ENCODE measurements around the gene GALNTL6. TPM values are rescaled to one million over a fixed set of nuclear protein-coding genes. Genes with fewer than 3 reads are reported as not detected.

The GALNTL6 gene
- polyA plus RNA-seq, 4 donors, result 0.19 to 3.2 (median 0.74) TPM

- no peak for DNase-seq (ENCODE audit: low read depth in 4 of 4, low spot score in 3 of 4)
These were observed 171.0 kb downstream of the GALNTL6 start for GRCh38 chr4:171983935-171984805.

- no peak for DNase-seq (ENCODE audit: low read depth in 4 of 4, low spot score in 3 of 4)
These were observed 171.9 kb downstream of the GALNTL6 start for GRCh38 chr4:171985129-171985528.

GRCh38 chr4:171993247-171993646 is 180.0 kb downstream of the GALNTL6 start:
- DNase-seq (ENCODE audit: low read depth in 4 of 4, low spot score in 3 of 4), result no peak

GRCh38 chr4:172007889-172008288 is 194.7 kb downstream of the GALNTL6 start:
- DNase-seq (ENCODE audit: low read depth in 4 of 4, low spot score in 3 of 4), result no peak

GRCh38 chr4:172009446-172010230 is 196.4 kb downstream of the GALNTL6 start:
- DNase-seq (ENCODE audit: low read depth in 4 of 4, low spot score in 3 of 4), result no peak

- no peak for DNase-seq (ENCODE audit: low read depth in 4 of 4, low spot score in 3 of 4)
These were observed 198.0 kb downstream of the GALNTL6 start for GRCh38 chr4:172011196-172011595.

GRCh38 chr4:172018358-172018757 is 205.2 kb downstream of the GALNTL6 start:
- DNase-seq (ENCODE audit: low read depth in 4 of 4, low spot score in 3 of 4), result no peak

GRCh38 chr4:172035562-172035961 is 222.4 kb downstream of the GALNTL6 start:
- DNase-seq (ENCODE audit: low read depth in 4 of 4, low spot score in 3 of 4), result no peak

GRCh38 chr4:172040766-172041165 is 227.6 kb downstream of the GALNTL6 start:
- no peak for DNase-seq (ENCODE audit: low read depth in 4 of 4, low spot score in 3 of 4)

- DNase-seq (ENCODE audit: low read depth in 4 of 4, low spot score in 3 of 4), result no peak
These were observed 229.5 kb downstream of the GALNTL6 start for GRCh38 chr4:172042714-172043114.

- no peak for DNase-seq (ENCODE audit: low read depth in 4 of 4, low spot score in 3 of 4)
These were observed 232.8 kb downstream of the GALNTL6 start for GRCh38 chr4:172045981-172046380.

- DNase-seq (ENCODE audit: low read depth in 4 of 4, low spot score in 3 of 4), result no peak
These were observed 235.5 kb downstream of the GALNTL6 start for GRCh38 chr4:172048666-172049065.

GRCh38 chr4:172050911-172051310 is 237.7 kb downstream of the GALNTL6 start:
- no peak for DNase-seq (ENCODE audit: low read depth in 4 of 4, low spot score in 3 of 4)

GRCh38 chr4:172055046-172055445 is 241.8 kb downstream of the GALNTL6 start:
- no peak for DNase-seq (ENCODE audit: low read depth in 4 of 4, low spot score in 3 of 4)

- DNase-seq (ENCODE audit: low read depth in 4 of 4, low spot score in 3 of 4), result no peak
These were observed 242.3 kb downstream of the GALNTL6 start for GRCh38 chr4:172055498-172055897.

GRCh38 chr4:172061204-172061603 is 248.0 kb downstream of the GALNTL6 start:
- DNase-seq (ENCODE audit: low read depth in 4 of 4, low spot score in 3 of 4), result no peak

GRCh38 chr4:172068506-172068905 is 255.3 kb downstream of the GALNTL6 start:
- no peak for DNase-seq (ENCODE audit: low read depth in 4 of 4, low spot score in 3 of 4)

- DNase-seq (ENCODE audit: low read depth in 4 of 4, low spot score in 3 of 4), result no peak
These were observed 260.4 kb downstream of the GALNTL6 start for GRCh38 chr4:172073590-172073989.

GRCh38 chr4:172083272-172083671 is 270.1 kb downstream of the GALNTL6 start:
- DNase-seq (ENCODE audit: low read depth in 4 of 4, low spot score in 3 of 4), result no peak

GRCh38 chr4:172088556-172088955 is 275.4 kb downstream of the GALNTL6 start:
- no peak for DNase-seq (ENCODE audit: low read depth in 4 of 4, low spot score in 3 of 4)

GRCh38 chr4:172095161-172095560 is 282.0 kb downstream of the GALNTL6 start:
- DNase-seq (ENCODE audit: low read depth in 4 of 4, low spot score in 3 of 4), result no peak

GRCh38 chr4:172096786-172097185 is 283.6 kb downstream of the GALNTL6 start:
- DNase-seq (ENCODE audit: low read depth in 4 of 4, low spot score in 3 of 4), result no peak

All from left renal pelvis (tissue), 4 donors.